HepG2 (cell line): ENCODE results near the gene DND1. TPM values are rescaled to one million over a fixed set of nuclear protein-coding genes. Genes with fewer than 3 reads are reported as not detected.

ENCODE experiments used
- ATAC-seq: fragments of 200-7000 bp; cut with Tn5 transposase; 3 replicates; pipeline ENCODE4 v1.9.1; 2020; ENCODE audit warnings: mild to moderate bottlenecking, moderate library complexity
- BruUV-seq: library from RNA; stranded (reverse); fragments of 400-500 nt; replicated peaks from 2 replicates; lab custom pipeline; 2021; lab: Mats Ljungman, UMichigan
- CTCF ChIA-PET: fragments of 300-600 bp; formaldehyde crosslinking; extraction: SDS; loops from one replicate; lab custom pipeline; 2021; ENCODE audit warnings: low total read pairs, inconsistent platforms, low intra/inter-chr PET ratio; lab: Yijun Ruan, JAX
- POLR2A ChIA-PET: fragments of 350-600 bp; sonication (Branson Sonifier 250); formaldehyde crosslinking; loops from one replicate; lab custom pipeline; 2020; ENCODE audit warnings: antibody characterized with exemption, inconsistent platforms; lab: Yijun Ruan, JAX
- DNase-seq: peaks from one replicate; pipeline ENCODE4 v3.0.0-alpha.2; 2015; ENCODE audit warnings: low spot score
- FAIRE-seq: peaks from 3 replicates; lab custom pipeline; 2011; peaks lifted over from hg19 to GRCh38; lab: Jason Lieb, UNC
- H2AFZ ChIP-seq: one replicate; pipeline ENCODE4 v1.6.1; 2011; ENCODE audit warnings: low read length, inconsistent platforms
- H3K27ac ChIP-seq: fragments of 300-600 bp; 3 replicates; pipeline ENCODE4 v1.8.0; 2011; ENCODE audit warnings: mixed run types, mild to moderate bottlenecking, mixed read lengths, low read length, inconsistent platforms; ENCODE audit not compliant: insufficient read depth; ENCODE audit errors: extremely low read length
- H3K27me3 ChIP-seq, 2 experiments: fragments of 200-600 bp in 1 of 2; 2 replicates in 1 of 2; 3 replicates in 1 of 2; pipeline versions ENCODE4 v1.6.0 to v1.8.0; 2011; ENCODE audit warnings: low read length in 2 of 2, mild to moderate bottlenecking in 2 of 2, moderate library complexity in 2 of 2, inconsistent platforms in 1 of 2; ENCODE audit not compliant: insufficient read depth in 2 of 2, control insufficient read depth in 1 of 2
- H3K36me3 ChIP-seq, 2 experiments: fragments of 200-600 bp in 1 of 2; replicated peaks in 1 of 2; 2 replicates in 1 of 2; 3 replicates in 1 of 2; pipeline versions ENCODE4 v1.5.1 to v1.8.0; 2011; ENCODE audit warnings: low read length in 2 of 2, inconsistent platforms in 1 of 2; ENCODE audit not compliant: insufficient read depth in 2 of 2, control insufficient read depth in 1 of 2
- H3K4me1 ChIP-seq: 2 replicates; pipeline ENCODE4 v1.5.1; 2012; ENCODE audit warnings: low read length, inconsistent platforms; ENCODE audit not compliant: insufficient read depth
- H3K4me2 ChIP-seq: 2 replicates; pipeline ENCODE4 v1.6.0; 2011; ENCODE audit warnings: low read depth, low read length, inconsistent platforms
- H3K4me3 ChIP-seq, 3 experiments: fragments of 200-600 bp in 1 of 3; sonication (generic), shearing (Covaris generic) in 1 of 3; replicated peaks in 1 of 3; 2 replicates each; pipeline ENCODE4 v1.5.1; 2011 to 2016; ENCODE audit warnings: low read length in 3 of 3, inconsistent platforms in 2 of 3, low read depth in 2 of 3, mild to moderate bottlenecking in 2 of 3, control low read depth in 1 of 3, mixed read lengths in 1 of 3; ENCODE audit not compliant: insufficient read depth in 1 of 3
- H3K79me2 ChIP-seq: one replicate; pipeline ENCODE4 v1.6.1; 2011; ENCODE audit warnings: low read length, inconsistent platforms; ENCODE audit not compliant: insufficient read depth
- H3K9ac ChIP-seq: 2 replicates; pipeline ENCODE4 v1.6.0; 2011; ENCODE audit warnings: mild to moderate bottlenecking, low read depth, low read length, inconsistent platforms; ENCODE audit not compliant: insufficient read depth
- H3K9me3 ChIP-seq: 2 replicates; pipeline ENCODE4 v1.5.1; 2012; ENCODE audit warnings: mild to moderate bottlenecking, low read length
- H4K20me1 ChIP-seq: 2 replicates; pipeline ENCODE4 v1.6.0; 2011; ENCODE audit warnings: inconsistent platforms, mild to moderate bottlenecking, low read length, moderate library complexity; ENCODE audit not compliant: insufficient read depth
- ELK4 ChIP-seq: sonication (generic); formaldehyde crosslinking; IDR thresholded peaks from 2 replicates; pipeline ENCODE4 v1.9.0; 2021; ENCODE audit warnings: missing genetic modification reagents, borderline replicate concordance
- FOXM1 ChIP-seq: sonication (generic); formaldehyde crosslinking; IDR thresholded peaks from 2 replicates; pipeline ENCODE4 v1.5.0; 2020; ENCODE audit warnings: missing genetic modification reagents
- HOXA3 ChIP-seq: sonication (generic); formaldehyde crosslinking; IDR thresholded peaks from 2 replicates; pipeline ENCODE4 v1.5.0; 2020; ENCODE audit warnings: missing genetic modification reagents
- ISL2 ChIP-seq: sonication (generic); formaldehyde crosslinking; IDR thresholded peaks from 2 replicates; pipeline ENCODE4 v1.5.0; 2020; ENCODE audit warnings: missing genetic modification reagents
- ISX ChIP-seq: sonication (generic); formaldehyde crosslinking; conservative IDR thresholded peaks from 2 replicates; pipeline ENCODE4 v1.5.0; 2020; ENCODE audit warnings: missing genetic modification reagents
- KDM1A ChIP-seq: IDR thresholded peaks from 2 replicates; pipeline ENCODE4 v1.6.1; 2016; ENCODE audit warnings: missing compliant biosample characterization
- MEIS2 ChIP-seq: sonication (generic); formaldehyde crosslinking; IDR thresholded peaks from 2 replicates; pipeline ENCODE4 v1.9.0; 2021; ENCODE audit warnings: mild to moderate bottlenecking, missing genetic modification reagents
- PAXIP1 ChIP-seq: sonication (generic); formaldehyde crosslinking; conservative IDR thresholded peaks from 2 replicates; pipeline ENCODE4 v1.4.0; 2020; ENCODE audit warnings: mild to moderate bottlenecking, missing genetic modification reagents, moderate library complexity
- RBM22 ChIP-seq: fragments of 200-400 bp; formaldehyde crosslinking; optimal IDR thresholded peaks from 2 replicates; pipeline ENCODE3; 2017; ENCODE audit warnings: mild to moderate bottlenecking, low read length, moderate library complexity
- RXRA ChIP-seq: sonication (generic); formaldehyde crosslinking; IDR thresholded peaks from 2 replicates; pipeline ENCODE4 v1.5.1; 2020; ENCODE audit warnings: missing genetic modification reagents
- SMAD3 ChIP-seq: sonication (generic); formaldehyde crosslinking; IDR thresholded peaks from 2 replicates; pipeline ENCODE4 v1.4.0; 2020; ENCODE audit warnings: missing genetic modification reagents
- SOX13 ChIP-seq, 3 experiments: fragments of 450-650 bp in 1 of 3; sonication (generic) in 1 of 3; formaldehyde crosslinking in 1 of 3; IDR thresholded peaks in 2 of 3; conservative IDR thresholded peaks in 1 of 3; 2 replicates each; pipeline versions ENCODE4 v1.5.0 to v1.6.1; 2016 to 2020; ENCODE audit warnings: antibody characterized with exemption in 1 of 3, mild to moderate bottlenecking in 1 of 3, missing compliant biosample characterization in 1 of 3, missing genetic modification reagents in 1 of 3, moderate library complexity in 1 of 3
- SOX5 ChIP-seq: IDR thresholded peaks from 2 replicates; pipeline ENCODE4 v1.6.1; 2016; ENCODE audit warnings: borderline replicate concordance
- SP140L ChIP-seq: sonication (generic); formaldehyde crosslinking; IDR thresholded peaks from 2 replicates; pipeline ENCODE4 v1.4.0; 2020; ENCODE audit warnings: missing genetic modification reagents, borderline replicate concordance
- THYN1 ChIP-seq: sonication (generic); formaldehyde crosslinking; IDR thresholded peaks from 2 replicates; pipeline ENCODE4 v1.8.1; 2023; ENCODE audit warnings: low read depth, mild to moderate bottlenecking, moderate library complexity, missing genetic modification reagents, borderline replicate concordance
- ZNF17 ChIP-seq: sonication (generic); formaldehyde crosslinking; IDR thresholded peaks from 2 replicates; pipeline ENCODE4 v1.5.0; 2020; ENCODE audit warnings: mild to moderate bottlenecking, missing genetic modification reagents
- ZNF382 ChIP-seq: sonication (generic); formaldehyde crosslinking; IDR thresholded peaks from 2 replicates; pipeline ENCODE4 v1.5.0; 2020; ENCODE audit warnings: missing genetic modification reagents, mild to moderate bottlenecking, borderline replicate concordance
- ZNF430 ChIP-seq: sonication (generic); formaldehyde crosslinking; IDR thresholded peaks from 2 replicates; pipeline ENCODE4 v1.9.0; 2021; ENCODE audit warnings: mild to moderate bottlenecking, missing genetic modification reagents
- ZNF780A ChIP-seq: sonication (generic); formaldehyde crosslinking; IDR thresholded peaks from 2 replicates; pipeline ENCODE4 v1.8.0; 2022; ENCODE audit warnings: mild to moderate bottlenecking, missing genetic modification reagents, moderate library complexity
- WGBS: methylation state at CpG from one replicate; pipeline ENCODE4 v1.1.6; 2017; ENCODE audit warnings: low lambda C conversion rate; 5-methylcytosine and 5-hydroxymethylcytosine counted together
- in situ Hi-C: cut with HindIII; loops from 2 replicates; pipeline ENCODE4 v1.10.0; 2017; ENCODE audit warnings: low pct_unique_long_range_greater_than_20kb; ENCODE audit not compliant: extremely low pct_ligation_motif_present
- intact Hi-C: fragments of 100-400 bp; cut with micrococcal nuclease; formaldehyde crosslinking; loops from one replicate; pipeline ENCODE4 v1.10.0; 2022; ENCODE audit not compliant: unreplicated experiment
- polyA plus RNA-seq, 8 experiments: library from polyadenylated mRNA; depleted of rRNA in 3 of 8; stranded (reverse) in 7 of 8; unstranded in 1 of 8; fragments of >200 nt; fragmentation: Illumina TruSeq in 4 of 8; extraction: Trizol in 4 of 8; gene quantifications; 2 replicates each; pipeline versions ENCODE4 v1.2.1 to v1.2.3, GENCODE V29; 2011 to 2016; ENCODE audit warnings: low read depth in 4 of 8, missing spikeins in 1 of 8, mixed read lengths in 1 of 8; ENCODE audit not compliant: insufficient read depth in 1 of 8
- total RNA-seq, 5 experiments: library from RNA; depleted of rRNA; stranded (reverse); fragments of >200 nt; fragmentation: Illumina TruSeq; extraction: Trizol; gene quantifications; 2 replicates each; pipeline ENCODE4 v1.2.3, GENCODE V29; 2016; ENCODE audit warnings: low read depth in 1 of 5

DND1 gene
- total and polyA plus RNA-seq, 2 of the 13 experiments (the other 11 are each of a cell fraction or from before 2014, with no cell fraction given) = 0.48 to 0.55 TPM

- ChIA-PET POLR2A (interaction anchor here (1.0 to 4.9 kb wide), 8 partner anchors 17 to 117 kb away, joined by 3 to 48 read pairs (median 5); partner anchors contain the start of genes EIF4EBP3, HARS1, HARS2 and IK), CTCF (no interaction called here)
- H3K27me3 ChIP-seq = no peaks in the 10 kb centered on the region; a peak in 1 of 5 replicates
- DNase-seq (peak; percentile 90), ATAC-seq (peak; percentile 99), FAIRE-seq (peak; percentile 88)
- BruUV-seq = TSS peak; percentile 85
- peaks cover 28% of the 10 kb centered on the region for H3K4me1 ChIP-seq
- H3K9me3 ChIP-seq = no peaks in the 10 kb centered on the region
- peaks cover 27 to 60% of the 10 kb centered on the region in 2 experiments; a peak in 4 of 5 replicates for H3K36me3 ChIP-seq
- peaks cover 22% of the 10 kb centered on the region for H3K79me2 ChIP-seq
- peak within 1 kb of the TSS; percentile 75 to 100 (median 91) for H3K4me3 ChIP-seq
- no peaks in the 10 kb centered on the region for H4K20me1 ChIP-seq
- peak within 1 kb of the TSS; percentile 76 for H3K27ac ChIP-seq
- H3K4me2 ChIP-seq = peak within 1 kb of the TSS; percentile 82
- WGBS = under 1% methylated on average over 10 of the region's 54 CpGs
- peak within 1 kb of the TSS; percentile 82 for H3K9ac ChIP-seq
- in situ Hi-C loops (no loop called here), intact Hi-C loops (loop anchor here (1.0 kb wide), 2 partner anchors 27 to 89 kb away; partner anchors contain the start of genes HARS1 and HARS2)
- peak within 1 kb of the TSS; percentile 98 for H2AFZ ChIP-seq
- TF ChIP-seq ZNF430 (CRISPR knock-in tag) (peak; percentile 55; the same call in 1 of the 2 replicates), RXRA (CRISPR knock-in tag) (peak; percentile 98), FOXM1 (CRISPR knock-in tag) (no peak), SOX5 (CRISPR knock-in tag) (peak; percentile 52), MEIS2 (CRISPR knock-in tag) (no peak), ELK4 (CRISPR knock-in tag) (0 out of 2 replicates have a peak, but pooled peaks have one; percentile 33), ISL2 (CRISPR knock-in tag) (peak; percentile 25; the same call in 1 of the 2 replicates), ZNF780A (peak; percentile 71; the same call in 1 of the 2 replicates), THYN1 (no peak), HOXA3 (CRISPR knock-in tag) (peak; percentile 52; the same call in 1 of the 2 replicates), ZNF382 (CRISPR knock-in tag) (no peak), SMAD3 (CRISPR knock-in tag) (peak; percentile 62; the same call in 1 of the 2 replicates), ZNF17 (no peak), SP140L (CRISPR knock-in tag) (no peak), ISX (CRISPR knock-in tag) (no peak), KDM1A (CRISPR knock-in tag) (no peak), RBM22 (no peak), SOX13 (IDR thresholded peaks at IDR 0.05) (no peak), SOX13 (CRISPR knock-in tag; conservative IDR thresholded peaks at IDR 0.05 in 1 of 2, IDR thresholded peaks at IDR 0.05 in 1 of 2) (peak in 1 of 2 experiments; percentile 63; a peak in 1 of 4 replicates), PAXIP1 (CRISPR knock-in tag) (peak; percentile 64; the same call in 1 of the 2 replicates)
Observed at GRCh38 chr5:140664359-140665119, 8.8 kb downstream of the DND1 start, which contains the start of gene WDR55. Gene WDR55 (plus strand): TSS chr5:140664904. CDS start chr5:140664913, 9 bp downstream.
